Stimulated activated CD8-positive, alpha-beta memory T cell treated with anti-CD3 and anti-CD28 coated beads, Interleukin-4, amount 100 ng/mL, for 24 hours (primary cell): Measurements from ENCODE around the gene GRAP.

Experiments used
- DNase-seq: peaks from one replicate; pipeline ENCODE4 v3.0.0-alpha.2; 2020; ENCODE audit warnings: low read depth

The GRAP gene

DNA sequence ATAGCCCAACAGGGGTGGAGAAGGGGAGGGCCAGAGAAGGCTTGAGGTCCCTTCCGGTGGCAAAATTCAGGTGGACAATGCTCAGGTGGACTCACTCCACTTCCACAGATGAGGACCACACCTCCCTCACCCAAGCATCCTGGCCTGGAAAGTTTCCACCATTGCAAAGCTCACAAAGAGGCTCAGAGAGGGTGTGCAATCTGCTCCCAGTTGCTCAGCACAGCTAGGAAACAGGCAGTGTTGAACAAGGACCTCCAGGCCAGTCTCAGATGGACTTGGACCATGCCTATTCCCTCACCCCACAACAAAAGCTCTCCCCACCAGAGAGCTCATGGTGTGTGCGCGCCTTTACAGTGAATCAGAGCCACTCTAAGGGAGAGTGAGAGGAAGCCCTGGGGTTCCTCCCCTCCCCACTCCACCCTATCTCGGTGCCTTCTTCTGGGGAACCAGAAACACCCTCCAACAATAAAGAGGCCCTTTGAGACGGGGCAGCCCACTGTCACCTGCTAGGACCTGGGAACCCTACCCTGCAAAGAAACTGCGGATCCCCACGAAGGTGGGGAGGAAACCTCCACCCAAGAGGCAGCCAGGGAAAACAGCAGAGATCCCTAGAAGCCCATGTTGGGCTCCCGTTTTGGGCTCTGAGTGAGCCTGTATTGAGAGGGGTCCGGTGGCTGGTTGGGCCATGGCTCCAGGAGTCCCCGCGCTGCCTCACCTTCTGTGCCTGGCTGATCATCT is 43.8 kb downstream of the GRAP start:
- DNase-seq = no peak

DNA sequence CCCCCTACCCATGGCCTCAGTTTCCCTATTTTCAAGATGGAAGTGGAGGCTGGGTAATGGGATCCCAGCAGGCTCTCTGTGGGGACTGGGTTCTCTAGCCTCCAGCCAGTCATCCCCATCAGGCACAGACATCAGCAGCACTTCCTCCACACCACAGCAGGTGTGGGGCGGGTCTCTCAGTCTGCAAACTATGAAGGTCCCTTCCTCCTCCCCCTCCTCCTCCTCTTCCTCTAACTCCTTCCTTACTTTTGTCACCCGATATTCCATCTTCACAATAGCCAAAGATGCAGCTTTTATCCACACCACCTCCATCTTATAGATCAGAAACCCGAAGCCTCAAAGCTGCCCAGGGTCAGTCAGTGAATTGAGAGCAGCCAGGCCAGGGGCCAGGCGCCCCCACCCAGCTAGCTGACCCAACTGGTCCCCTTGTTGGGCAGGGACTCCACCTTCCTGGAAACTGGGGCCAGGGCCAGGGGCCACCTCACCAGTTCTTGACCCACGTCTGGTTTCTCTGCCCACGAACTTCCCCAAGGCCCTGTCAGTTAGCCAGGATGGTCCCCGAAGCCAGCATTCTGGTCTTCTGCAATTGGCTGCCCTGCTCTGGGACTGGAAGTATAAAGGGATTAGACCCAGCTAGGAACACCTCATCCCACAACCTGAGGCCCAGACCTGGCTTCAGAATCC is 44.7 kb downstream of the GRAP start:
- no peak for DNase-seq

DNA sequence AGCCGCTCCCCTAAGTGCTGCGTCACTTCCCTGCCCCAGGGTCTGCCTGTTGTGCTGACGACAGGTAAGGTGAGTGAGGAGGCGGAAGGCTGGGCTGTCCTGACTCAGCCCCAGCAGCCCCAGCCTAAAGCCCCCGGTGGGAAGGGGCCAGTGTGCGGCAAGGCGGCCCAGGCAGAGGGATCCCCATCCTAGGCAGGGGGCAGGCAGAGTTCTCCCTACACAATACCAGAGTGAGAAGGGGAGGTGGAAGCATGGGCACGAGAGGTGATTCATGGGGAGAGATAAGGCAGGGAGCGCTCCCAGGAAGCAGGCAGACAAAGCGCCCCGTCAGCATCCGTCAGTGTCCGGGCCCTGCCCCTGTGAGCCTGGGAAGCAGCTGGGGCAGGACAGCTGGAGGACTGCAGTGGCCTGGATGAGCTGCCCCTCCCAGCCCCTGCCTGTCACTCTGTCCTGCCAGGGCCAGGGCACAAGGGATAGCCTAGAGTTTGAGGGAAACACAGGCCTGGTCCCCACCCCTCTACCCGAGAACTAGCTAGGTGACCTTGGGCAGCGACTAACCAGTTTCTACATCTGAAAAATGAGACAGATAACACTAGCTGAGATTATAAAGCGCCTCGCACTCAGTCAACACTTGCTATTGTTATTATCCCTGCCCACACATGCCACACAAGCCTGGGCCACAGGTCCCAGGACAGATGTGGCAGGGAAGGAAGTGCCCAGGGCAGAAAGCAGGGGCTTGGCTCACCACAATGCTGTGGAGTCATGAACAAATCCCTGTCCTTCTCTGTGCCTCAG is 46.0 kb downstream of the GRAP start:
- DNase-seq = no peak

DNA sequence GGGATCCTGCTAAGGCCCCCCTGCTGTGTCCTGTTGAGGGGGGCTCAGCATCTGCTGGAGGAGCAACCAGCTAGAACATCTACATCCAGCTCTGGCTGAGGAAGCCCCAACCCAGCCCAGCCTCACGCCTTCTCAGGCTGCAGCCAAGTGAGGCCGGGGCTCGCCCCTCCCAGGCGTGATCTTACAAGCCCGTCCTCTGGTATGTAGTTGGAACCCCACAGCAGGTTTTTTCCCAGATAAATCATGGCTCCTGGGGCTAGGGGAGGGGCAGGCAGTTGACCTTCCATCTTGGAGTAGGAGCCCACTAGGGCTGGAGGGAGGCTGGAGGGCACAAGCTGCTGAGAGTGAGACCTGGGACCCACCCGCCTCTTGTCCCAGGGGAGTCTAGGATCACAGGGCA is 46.8 kb downstream of the GRAP start:
- no peak for DNase-seq

DNA sequence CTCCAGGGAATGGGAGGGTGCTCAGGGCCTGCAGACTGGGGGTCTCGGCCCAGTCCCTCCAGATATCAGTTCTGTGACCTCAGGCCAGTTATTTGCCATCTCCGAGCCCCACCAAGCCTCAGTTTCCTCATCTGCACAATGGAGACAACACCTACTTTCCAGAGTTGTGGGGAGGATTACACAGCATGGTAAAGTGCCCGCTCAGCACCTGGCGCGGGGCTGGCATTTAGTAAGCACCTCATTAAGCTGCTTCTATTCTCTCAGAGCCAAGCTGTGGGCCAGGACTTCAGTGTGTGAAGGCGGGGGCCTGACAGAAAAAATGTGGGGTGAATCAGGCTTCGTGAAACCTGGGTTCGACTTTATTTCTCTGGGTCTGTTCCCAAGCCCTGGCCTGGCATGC is 47.4 kb downstream of the GRAP start:
- DNase-seq = no peak

DNA sequence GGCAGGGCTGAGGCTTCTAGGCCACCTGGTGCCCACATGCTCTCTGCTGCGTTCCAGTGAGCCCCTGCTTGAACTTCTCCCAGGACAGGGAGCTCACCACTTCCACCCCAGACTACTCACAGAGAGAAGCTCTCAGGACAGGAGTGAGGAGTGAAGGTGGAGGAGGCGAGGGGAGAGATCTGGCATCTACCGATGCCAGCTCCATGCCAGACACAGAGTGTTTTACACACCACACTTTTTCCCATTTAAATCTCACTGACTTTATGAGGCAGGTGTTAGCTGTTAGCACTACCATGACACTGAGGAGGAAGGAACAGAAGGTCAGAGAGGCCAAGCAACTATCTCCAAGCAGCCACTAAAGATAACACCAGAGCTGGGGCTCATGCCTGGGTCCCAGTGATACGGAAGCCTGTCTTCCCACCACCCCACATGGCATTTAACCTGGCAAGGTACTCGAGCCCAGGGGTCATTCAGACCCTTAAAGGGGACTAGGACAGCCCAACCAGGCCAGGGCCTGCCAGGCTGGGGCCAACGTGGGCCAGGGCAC is 49.0 kb downstream of the GRAP start:
- no peak for DNase-seq

DNA sequence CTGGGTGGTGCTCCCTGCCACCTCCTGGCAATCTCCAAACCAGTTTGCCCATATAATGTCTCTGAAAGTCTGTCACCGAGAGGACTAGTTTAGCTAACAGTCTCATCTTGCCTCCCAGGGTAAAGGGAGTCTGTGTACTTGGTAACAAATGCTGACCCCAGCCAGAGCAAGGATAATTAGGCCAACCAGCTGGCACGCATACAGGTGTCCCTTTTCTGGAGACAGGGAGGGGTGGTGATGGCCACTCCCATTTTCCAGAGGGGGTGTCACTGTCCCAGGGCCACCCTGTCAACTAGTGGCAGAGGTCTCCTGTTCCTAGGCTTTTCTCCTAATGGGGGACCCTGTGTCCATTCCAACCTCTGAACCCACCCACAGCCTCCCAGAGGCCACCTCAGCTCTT is 50.3 kb downstream of the GRAP start:
- no peak for DNase-seq

DNA sequence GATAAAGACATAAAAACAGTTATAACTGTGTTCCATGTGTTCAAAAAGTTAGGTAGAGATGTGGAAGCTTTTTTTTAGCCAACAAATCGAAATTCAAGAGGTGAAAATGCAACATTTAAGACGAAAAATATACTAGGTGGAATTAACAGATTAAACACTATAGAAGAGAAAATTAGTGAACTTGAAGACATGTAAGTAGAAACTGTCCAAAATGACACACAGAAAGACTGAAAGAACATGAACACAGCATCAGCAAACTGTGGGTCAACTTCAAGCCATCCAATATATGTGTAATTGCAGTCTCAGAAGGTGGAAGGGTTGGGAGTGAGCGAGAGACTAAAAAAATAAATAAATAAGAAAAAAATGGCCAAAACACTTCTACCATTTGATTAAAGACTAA is 51.5 kb downstream of the GRAP start:
- DNase-seq = no peak

DNA sequence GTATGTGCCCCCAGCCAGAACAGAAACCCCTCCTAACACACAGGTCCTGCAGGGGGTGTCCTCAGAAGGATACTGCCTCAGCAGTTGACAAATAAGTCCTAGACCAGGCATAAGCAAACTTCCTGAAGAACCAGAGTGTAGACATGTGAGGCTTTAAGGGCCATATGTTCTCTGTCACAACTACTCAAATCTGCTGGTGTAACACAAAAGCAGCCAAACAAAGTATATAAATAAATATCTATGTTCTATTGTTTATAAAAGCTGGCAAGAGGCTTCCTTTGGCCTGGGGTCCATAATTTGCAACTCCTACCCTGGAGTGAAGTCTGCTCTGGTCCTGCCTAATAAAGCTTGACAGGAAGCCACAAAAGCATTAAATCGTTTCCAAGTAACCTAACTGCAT is 52.1 kb downstream of the GRAP start:
- DNase-seq = no peak

DNA sequence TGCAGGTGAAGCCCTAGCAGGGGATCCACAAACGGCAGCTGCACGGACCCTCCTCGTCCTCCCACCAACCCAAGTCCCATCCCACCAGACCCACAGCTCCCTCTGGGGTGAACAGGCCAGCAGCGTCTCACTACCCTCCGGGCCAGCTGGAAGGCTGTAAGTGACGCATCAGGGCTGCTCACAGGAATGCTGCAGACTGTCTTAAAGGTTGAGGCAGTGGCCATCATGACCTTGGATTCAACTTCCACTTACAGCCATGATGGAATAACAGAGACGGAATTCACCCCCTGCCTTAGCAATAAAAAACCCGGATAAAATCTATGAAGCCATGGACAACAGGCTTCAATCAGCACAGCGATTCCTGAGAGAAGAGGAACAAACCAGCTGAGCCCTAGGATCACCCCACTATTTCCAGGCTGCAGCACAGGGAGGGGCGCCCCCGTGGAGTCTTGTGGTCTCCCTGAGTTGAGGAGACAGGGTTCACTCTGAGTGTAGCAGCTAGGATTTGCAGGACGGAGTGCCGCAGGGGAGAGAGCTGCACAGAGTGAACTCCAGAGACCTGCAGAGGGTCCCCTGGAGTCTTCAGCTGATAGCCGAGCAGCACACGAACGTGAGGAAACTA is 52.7 kb downstream of the GRAP start:
- DNase-seq = no peak

DNA sequence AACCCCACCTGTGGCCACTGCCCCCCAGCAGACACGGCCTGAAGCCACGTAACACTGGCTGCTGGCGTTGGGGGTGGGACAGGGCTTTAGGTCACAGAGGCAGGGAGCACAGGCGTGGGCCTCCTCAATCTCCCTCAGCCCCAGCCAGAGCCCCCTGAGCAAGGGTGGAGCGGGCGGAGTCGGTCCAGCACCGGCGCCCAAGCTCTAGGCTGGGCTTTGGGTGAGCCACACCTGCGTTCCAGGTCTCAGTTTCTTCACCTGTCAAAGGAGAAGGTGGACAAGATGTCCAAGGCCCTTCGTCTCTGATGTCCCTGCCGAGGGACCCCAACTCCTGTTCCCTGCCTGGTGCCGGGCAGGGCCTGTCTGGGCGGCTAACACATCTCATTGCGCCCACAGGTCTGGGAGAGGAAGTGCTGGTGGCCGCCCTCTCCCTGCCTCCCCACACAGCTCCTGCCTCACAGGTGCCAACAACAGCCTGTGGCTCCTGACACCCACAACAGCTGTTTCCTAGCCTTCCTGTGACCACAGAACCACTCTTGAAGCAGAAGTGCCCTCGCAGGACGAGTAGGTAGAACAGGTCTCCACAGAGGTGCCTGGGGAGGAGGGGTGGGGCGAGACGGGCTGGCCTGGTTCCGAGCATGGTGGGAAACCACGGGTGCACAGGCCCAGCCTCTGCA is 54.2 kb downstream of the GRAP start:
- no peak for DNase-seq

DNA sequence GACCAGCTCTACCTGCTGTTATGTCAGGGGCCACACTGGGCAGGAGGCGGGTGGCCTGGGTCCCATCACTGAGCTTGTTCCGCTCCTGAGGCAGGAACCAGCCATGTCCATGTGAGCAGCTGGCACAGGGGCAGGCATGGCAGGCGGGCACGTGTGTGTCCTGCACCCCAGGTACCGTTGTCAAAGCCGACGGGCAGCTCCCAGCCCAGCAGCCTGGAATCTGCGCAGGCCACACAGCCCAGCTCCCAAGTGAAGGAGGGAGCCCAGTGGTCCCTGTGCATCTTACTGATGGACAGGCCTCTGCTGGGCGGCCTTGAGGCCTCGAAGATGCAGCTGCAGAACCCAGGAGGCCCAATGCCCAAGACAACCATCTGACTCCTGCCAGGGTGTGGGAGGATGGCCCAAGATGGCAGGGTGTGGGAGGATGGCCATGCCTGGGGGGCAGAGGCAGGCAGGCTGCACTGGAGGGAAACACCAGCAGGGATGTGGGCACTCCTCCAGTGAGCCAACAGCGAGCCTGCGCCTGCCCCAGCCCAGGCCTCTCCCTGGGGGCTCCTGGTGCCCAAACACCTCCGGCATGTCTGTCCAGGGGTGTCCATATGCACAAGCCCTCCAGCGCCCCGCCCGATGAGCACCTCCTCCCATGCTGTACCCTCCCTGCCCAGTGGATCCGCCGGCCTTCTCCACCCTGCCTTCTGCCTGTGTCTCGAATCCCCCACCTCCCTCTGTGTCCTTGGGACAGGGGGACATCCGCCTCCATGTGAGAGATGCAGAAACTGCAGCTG is 55.0 kb downstream of the GRAP start:
- no peak for DNase-seq

DNA sequence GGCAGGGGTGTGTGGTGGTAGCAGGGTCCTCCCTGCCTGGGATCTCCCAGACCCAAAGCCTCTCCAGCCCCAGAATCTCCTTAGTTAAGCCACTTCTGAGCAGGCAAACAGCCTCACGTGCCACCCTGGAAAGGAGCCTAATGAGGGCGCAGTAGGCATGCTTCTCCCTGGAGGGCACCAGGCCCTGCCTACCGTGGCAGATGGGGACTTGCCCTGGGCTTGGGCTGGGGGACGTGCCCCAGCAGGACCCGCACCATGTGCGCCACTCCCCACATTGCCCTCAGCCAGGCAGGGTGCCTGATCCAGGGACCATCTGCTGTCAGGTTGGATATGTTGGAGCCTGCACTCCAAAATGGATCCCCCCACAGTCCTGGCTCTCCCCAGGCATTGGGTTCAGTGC is 56.4 kb downstream of the GRAP start:
- DNase-seq = no peak

DNA sequence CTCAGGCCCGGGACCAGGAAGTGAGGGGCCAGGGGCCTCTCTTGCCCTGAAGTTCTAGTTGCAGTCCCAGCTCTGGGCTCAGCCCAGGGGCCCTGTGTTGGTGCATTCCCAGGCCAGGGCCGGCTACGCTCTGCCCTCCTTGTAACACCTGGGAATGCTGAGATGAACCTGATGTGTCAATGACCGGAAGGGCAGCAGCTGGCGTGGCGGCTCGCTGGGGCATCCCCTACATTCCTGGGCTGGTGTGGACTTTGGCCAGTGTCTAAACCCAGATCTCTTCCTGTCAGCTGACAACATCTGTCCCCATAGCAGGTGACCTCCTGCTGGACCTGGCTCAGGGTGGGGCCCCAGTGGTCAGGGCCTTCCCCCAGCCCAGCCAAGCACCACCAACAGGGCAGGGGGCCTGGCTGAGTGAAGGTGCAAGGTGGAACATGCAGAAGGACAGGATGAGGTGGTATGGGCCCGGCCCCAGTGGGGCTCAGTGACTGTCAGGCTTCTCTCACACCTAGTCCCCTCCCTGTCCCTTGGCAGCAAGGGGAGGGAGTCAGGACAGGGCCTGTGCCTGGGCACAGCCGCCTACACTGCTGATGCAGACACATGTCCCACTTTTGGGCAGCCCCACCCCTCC is 58.1 kb downstream of the GRAP start:
- DNase-seq = no peak

DNA sequence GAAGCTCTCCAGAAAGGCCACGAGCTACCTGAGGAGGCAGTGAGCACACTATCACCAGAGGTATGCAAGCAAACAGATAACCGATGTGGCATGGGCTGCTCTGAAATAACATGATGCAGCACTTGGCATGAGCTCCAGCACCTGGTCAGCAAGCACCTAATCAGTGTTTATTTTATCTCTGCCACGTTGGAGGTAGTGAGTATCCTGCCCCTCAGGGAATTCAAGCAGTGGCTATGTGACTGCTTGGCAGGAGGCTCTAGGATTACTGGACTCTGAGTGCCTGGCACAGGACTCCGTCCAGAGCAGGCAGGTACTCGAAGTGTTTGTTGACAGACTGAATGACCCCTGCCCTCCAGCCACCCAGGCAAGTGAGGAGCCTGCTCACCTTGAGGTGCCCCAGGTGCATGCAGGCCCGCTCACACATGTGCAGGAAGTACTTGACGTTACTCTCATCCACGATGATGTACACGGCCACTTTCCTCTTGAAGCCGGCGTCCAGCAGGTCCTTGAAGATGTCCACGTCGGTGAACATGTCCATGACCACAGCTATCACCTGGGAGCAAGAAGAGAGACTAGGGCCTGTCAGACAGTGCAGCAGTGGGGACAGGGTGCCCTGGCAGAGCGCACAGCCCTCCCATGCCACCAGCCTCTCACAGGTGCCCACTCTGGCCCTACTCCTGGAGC is 58.8 kb downstream of the GRAP start:
- no peak for DNase-seq

DNA sequence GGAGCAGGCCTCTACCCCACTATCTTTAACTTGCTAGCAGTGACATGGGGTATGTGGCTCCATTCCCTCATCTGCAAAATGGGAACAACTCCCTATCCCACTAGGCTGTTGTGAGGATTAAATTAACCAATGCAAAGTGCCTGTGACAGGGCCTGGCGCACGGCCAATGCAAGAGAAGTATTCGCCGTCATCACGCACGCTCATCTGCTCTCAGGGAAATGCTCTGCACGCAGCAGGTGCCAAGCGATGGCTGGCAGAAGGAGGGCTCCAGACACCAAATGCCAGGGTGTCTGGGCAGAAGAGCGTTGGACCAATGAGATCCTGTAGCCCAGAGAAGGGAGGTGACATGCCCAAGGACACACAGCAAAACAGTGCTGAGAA is 59.5 kb downstream of the GRAP start:
- DNase-seq = no peak

DNA sequence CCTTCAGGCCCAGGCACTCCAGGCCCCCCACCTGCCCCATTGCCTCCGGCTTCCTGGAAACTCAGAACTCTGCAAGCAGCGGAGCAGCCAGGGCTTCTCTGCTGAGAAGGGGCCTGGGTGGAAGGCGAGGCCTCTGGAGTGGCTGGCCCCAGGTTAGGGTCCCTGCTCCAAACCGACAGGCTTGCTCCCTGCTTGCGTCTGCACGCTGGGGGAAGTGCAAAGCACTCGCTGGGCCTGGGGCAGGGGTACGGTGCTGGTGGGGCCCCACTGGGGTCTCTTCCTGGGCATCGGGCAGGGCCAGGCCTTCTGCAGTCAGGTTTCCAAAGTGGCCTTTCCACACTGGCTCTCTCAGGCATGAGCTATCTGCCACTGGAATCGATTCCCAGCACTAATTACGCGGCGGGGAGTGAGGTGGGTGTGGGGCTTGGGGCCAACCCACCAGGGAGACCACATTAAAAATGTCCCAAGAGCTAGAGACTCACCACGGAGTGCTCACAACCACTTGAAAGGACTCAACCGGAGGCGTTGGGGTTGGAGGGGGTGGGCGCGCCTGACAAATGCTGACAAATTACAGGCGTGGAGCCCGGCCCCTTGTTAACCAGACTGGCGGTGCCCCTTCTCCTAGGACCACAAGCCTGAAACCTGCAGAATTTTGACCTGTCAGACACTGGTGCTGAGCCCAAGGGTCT is 60.1 kb downstream of the GRAP start:
- DNase-seq = no peak

DNA sequence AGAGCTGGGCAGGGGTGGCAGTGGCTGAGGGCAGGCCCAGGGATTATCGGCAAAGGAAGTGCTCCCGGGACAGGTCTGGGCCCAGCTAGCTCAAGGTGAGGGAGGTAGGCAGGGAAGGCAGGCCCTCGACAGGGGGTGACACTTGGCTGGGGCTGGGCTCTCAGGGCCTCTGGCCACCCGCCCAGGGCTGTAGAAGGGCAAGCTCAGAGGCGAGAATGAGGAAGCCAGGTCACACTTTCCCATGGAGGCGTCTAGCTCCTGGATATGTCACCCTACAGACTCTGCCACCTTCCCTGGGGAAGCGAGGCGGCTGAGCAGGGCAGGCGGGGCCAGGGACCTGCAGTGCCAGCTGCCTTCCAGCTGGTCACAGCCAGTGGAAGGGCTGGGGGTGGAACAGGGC is 61.3 kb downstream of the GRAP start:
- DNase-seq = no peak
